CD4-positive, alpha-beta T cell treated with Interleukin-10 for 1 hour (primary cell): Measurements from ENCODE around the gene TEN1.
"Not testable (repeated sequence)": the region's sequence is repeated elsewhere in the genome, so short reads cannot be mapped to it uniquely, and the experiment has no call there.

Source experiments
- DNase-seq: peaks from one replicate; pipeline ENCODE4 v3.0.0-alpha.2; 2020

The TEN1 gene

DNA sequence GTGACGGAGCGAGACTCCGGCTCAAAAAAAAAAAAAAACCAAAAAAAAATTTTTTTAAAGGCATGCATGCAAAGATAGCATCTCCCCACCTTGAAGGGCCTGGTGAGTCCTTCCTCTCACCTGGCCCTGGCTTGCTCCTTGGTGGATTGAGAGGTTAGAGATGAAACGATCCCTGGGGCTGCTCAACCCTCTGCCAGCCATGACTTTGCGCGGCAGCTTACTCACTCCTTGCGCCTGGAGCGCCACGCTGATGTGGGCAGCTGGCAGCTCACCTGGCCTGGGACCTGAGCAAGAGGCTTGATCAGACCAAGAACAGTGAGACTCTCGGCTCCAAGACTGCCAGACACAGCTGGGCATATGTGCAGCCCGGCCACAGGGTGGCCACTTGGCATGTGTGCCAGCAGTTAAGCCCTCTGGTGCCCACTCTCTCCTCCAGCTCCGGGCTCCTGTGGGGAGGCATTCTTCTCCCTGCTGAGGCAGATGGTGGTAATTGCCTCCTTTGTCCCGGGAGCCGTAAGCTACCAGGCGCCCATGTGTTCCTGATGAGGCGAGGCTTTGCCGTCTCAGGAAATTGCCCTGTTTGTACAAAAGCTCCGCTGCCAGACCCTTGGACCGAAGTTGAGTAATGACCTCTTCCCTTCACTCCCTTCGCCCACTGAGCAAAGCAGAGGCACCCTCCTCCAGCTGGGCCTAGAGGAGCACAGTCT lies 53.2 kb downstream of the TEN1 start:
- DNase-seq, result no peak

DNA sequence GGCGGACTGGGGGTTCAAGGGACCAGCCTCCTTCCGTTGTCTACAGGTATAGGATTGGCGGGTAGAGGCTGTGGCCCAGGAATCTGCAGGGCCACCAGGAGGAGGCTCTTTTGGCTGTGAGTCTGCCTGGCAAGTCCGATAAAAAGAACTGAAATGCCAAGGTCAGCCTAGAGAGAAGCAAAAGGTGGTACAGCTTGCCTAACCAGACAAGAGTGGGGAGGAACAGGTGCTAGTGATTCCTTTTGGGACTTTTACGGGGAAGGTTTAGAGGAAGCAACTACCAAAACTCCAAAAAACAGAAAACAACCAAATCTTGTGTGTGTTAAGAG lies 53.7 kb downstream of the TEN1 start:
- no peak for DNase-seq

GRCh38 chr17:76033139-76033538 lies 54.1 kb downstream of the TEN1 start:
- DNase-seq, result no peak

- DNase-seq, result no peak
Observed at GRCh38 chr17:76034428-76035350, 55.6 kb downstream of the TEN1 start.

DNA sequence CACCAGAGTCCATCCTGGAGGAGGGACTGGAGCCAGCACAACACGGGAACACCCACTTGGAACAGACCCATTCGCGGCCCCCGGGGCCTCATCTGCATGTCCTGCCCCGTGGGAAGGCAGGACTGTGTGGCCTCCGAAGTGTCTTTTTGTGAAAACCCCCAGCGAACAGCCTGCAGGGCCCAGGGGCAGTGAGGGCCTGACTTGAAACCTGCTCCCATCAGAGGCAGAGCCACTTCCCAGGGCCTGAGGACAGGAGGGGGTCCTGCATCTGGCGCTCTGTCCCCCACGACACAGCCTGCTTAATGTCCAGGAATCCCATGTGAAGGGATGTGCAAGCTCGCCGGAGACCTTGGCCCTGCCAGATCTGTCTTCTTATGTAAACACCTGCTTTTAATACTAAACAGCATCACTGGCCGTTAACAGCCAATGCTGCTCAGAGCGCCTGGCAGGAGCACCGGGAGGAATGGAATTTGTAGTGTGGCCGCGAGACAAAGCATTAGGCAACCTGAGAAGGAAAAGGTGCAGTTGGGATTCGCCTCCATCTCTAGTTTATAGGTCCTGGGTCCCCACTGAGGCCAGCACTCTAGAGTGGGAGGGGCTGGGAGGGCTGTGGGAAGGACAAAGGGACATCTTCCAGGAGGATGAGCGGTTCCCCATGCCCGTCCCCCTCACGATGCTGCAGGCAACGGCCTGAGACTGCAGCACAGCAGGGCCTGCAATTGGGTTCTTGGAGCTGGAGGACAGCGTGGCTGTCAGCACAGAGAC lies 57.6 kb downstream of the TEN1 start:
- no peak for DNase-seq

GRCh38 chr17:76038050-76038449 lies 59.0 kb downstream of the TEN1 start:
- DNase-seq, result no peak

GRCh38 chr17:76039121-76039520 lies 60.1 kb downstream of the TEN1 start:
- DNase-seq, result no peak

- DNase-seq, result no peak
Observed at GRCh38 chr17:76040376-76040775, 61.3 kb downstream of the TEN1 start.

- not testable (repeated sequence) for DNase-seq
Observed at GRCh38 chr17:76042868-76043267, 63.8 kb downstream of the TEN1 start.

DNA sequence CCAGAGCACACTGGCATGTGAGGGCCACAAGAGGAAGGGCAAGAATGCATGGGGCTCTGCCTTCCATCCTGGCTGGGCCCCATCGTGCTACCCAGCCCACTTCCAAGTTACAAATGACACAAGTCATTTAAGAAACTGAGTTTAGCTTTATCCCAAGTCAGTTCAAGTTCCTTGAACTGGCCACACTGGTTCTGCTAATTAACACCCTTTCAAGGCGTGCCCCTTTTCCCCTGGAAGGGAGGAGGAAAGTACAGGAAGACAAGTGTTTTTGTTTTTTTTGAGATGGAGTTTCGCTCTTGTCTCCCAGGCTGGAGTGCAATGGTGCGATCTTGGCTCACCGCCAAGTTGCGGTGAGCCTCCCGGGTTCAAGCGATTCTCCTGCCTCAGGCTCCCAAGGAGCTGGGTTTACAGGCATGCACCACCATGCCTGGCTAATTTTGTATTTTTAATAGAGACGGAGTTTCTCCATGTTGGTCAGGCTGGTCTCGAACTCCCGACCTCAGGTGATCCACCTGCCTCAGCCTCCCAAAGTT lies 65.5 kb downstream of the TEN1 start:
- not testable (repeated sequence) for DNase-seq

DNA sequence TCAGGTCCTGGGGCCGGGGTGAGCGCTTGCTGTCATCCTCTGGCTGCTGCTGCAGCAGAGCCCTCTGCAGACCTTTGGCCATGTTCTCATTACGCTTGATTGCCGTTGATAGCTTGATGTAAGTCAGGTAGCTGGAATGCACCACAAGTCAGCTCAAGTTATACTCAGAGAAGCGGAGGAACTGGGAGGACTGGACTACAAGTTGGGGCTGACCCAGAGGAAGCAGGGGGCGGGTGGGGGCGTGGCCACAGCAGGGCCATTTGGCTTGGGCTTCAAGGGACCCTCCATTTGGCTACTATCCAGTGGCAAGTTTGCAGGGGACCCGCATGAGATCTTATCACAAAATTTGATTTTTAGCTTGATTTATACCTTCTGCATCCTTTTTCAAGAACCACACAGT lies 67.0 kb downstream of the TEN1 start:
- DNase-seq, result no peak

GRCh38 chr17:76048025-76048605 lies 69.1 kb downstream of the TEN1 start:
- no peak for DNase-seq

DNA sequence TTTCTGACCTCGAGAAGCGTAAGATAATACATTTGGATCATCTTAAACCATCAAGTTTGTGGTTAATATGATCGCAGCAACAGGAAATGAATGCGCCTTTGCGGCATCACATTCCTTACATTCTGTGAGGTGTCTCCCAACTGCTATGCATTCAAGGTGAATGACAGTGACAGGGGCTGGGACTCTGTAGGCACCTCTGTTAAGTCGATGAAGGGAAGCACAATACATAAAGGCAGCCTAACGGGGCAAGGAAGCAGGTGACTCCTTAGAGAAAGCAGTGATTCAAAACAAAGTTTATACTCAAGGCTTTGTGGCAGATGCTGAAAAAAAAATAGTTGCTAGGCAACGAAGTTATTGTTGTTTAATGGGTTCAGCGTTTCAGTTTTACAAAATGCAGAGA lies 69.7 kb downstream of the TEN1 start:
- peak; percentile 26 for DNase-seq

GRCh38 chr17:76049239-76049638 lies 70.2 kb downstream of the TEN1 start:
- DNase-seq, result no peak

DNA sequence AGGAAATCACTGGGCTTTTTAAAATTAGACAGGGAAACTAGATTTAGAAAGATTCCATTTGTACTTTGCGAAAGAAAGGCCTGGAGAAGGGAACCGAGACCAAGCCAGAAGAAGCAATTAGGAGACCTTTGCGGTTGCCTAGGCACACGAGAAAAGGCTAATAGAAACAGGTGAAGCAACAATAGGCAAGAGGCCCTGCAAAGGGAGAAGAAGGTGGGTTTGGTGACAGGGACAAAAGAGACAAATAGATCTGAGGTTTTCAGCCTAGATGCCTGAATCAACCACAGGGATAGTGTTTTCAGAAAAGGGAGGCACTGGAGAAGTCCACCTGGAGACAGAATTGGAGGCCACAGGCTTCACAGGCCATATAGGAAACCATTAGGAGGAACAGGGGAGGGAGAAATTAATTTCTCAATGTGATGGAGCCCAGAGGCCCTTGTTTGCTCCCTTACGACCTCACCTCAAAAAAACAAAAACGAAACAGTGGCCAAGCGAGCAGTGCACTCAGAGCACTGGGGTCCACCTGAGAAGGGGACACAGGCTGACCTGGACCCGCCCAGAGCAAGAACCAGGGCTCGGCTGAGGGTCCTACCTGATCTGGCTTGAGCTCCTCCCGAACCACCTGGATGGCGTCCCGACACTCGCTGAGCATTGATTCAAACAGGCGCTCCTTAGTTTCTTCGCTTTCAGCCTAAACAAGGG lies 70.9 kb downstream of the TEN1 start:
- DNase-seq, result no peak
